ENCODE data around the gene ATXN2.

DNA sequence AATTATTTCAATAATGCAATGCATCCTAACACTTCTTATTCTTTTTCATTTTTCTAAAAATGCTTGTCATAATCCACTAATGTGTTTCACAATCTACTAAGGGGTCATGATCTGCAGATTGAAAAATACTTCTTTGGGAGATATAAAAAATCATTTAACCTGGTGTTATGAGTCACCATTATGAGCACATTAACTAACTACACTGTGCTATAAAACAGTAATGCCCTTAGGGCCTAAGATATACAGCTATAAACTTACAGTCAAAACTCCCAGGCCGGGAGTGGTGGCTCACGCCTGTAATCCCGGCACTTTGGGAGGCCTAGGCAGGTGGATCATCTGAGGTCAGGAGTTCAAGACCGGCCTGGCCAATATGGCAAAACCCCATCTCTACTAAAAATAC, 14.2 kb downstream of the ATXN2 start:
- TF ChIP-seq, protein P1, sequence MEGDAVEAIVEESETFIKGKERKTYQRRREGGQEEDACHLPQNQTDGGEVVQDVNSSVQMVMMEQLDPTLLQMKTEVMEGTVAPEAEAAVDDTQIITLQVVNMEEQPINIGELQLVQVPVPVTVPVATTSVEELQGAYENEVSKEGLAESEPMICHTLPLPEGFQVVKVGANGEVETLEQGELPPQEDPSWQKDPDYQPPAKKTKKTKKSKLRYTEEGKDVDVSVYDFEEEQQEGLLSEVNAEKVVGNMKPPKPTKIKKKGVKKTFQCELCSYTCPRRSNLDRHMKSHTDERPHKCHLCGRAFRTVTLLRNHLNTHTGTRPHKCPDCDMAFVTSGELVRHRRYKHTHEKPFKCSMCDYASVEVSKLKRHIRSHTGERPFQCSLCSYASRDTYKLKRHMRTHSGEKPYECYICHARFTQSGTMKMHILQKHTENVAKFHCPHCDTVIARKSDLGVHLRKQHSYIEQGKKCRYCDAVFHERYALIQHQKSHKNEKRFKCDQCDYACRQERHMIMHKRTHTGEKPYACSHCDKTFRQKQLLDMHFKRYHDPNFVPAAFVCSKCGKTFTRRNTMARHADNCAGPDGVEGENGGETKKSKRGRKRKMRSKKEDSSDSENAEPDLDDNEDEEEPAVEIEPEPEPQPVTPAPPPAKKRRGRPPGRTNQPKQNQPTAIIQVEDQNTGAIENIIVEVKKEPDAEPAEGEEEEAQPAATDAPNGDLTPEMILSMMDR (IDR thresholded peaks at IDR 0.05) = no peak
- no peak for TF ChIP-seq POLR2A (IDR thresholded peaks at IDR 0.05)
